Suprapubic skin (tissue), 4 donors: ENCODE data around the gene THSD7A. TPM values are rescaled to one million over a fixed set of nuclear protein-coding genes. Genes with fewer than 3 reads are reported as not detected.

Source experiments
- DNase-seq, 2 donors: peaks; one replicate each; pipeline ENCODE4 v3.0.0-alpha.2; 2019; ENCODE audit warnings: low spot score in 2 of 2
- H3K27ac ChIP-seq: fragments of 200-600 bp; sonication (generic); one replicate; pipeline ENCODE4 v1.5.1; 2019
- H3K27me3 ChIP-seq: fragments of 200-600 bp; sonication (generic); one replicate; pipeline ENCODE4 v1.5.1; 2019
- H3K36me3 ChIP-seq: fragments of 200-600 bp; sonication (generic); one replicate; pipeline ENCODE4 v1.5.1; 2019
- H3K4me1 ChIP-seq: fragments of 200-600 bp; sonication (generic); one replicate; pipeline ENCODE4 v1.5.1; 2019
- H3K4me3 ChIP-seq: fragments of 200-600 bp; sonication (generic); one replicate; pipeline ENCODE4 v1.5.1; 2019; ENCODE audit warnings: mild to moderate bottlenecking
- H3K9me3 ChIP-seq: fragments of 200-600 bp; sonication (generic); one replicate; pipeline ENCODE4 v1.5.1; 2019
- CTCF ChIP-seq, 2 donors: fragments of 200-600 bp in 1 of 2; fragments of 450-650 bp in 1 of 2; sonication (generic) in 1 of 2; IDR thresholded peaks; one replicate each; pipeline ENCODE4 v1.5.1; 2016 to 2019; ENCODE audit warnings: antibody characterized with exemption in 2 of 2, mild to moderate bottlenecking in 1 of 2, moderate library complexity in 1 of 2
- EP300 ChIP-seq: sonication (generic); formaldehyde crosslinking; IDR thresholded peaks from one replicate; pipeline ENCODE4 v1.6.1; 2017; ENCODE audit warnings: antibody characterized with exemption
- POLR2A ChIP-seq, 2 donors: fragments of 450-650 bp; IDR thresholded peaks; one replicate each; pipeline ENCODE4 v1.6.1; 2017; ENCODE audit warnings: antibody characterized with exemption in 2 of 2, mild to moderate bottlenecking in 2 of 2, moderate library complexity in 2 of 2
- POLR2AphosphoS5 ChIP-seq, 3 donors: sonication (generic); formaldehyde crosslinking; IDR thresholded peaks; one replicate each; pipeline ENCODE4 v1.6.1; 2017; ENCODE audit warnings: antibody characterized with exemption in 3 of 3
- WGBS: methylation state at CpG from one replicate; pipeline ENCODE4 v1.1.5; 2018; 5-methylcytosine and 5-hydroxymethylcytosine counted together
- total RNA-seq, 4 donors: library from RNA; depleted of rRNA; stranded (reverse); fragments of >200 nt; gene quantifications; one replicate each; pipeline ENCODE4 v1.1.0, GENCODE V29; 2016

The THSD7A gene
- total RNA-seq, 4 donors from 2014 or later, result 0.42 to 5.4 (median 1.2) TPM

- no peak overlapping the region for H3K4me3 ChIP-seq
- 83% methylated on average over 4 of the region's 4 CpGs for WGBS
- H3K27me3 ChIP-seq, result no peaks in the 10 kb centered on the region
- TF ChIP-seq CTCF (IDR thresholded peaks at IDR 0.05) (no peak), POLR2A (IDR thresholded peaks at IDR 0.05) (no peak)
- H3K36me3 ChIP-seq, result no peaks in the 10 kb centered on the region
- no peaks in the 10 kb centered on the region for H3K4me1 ChIP-seq
- DNase-seq, result no peak
- no peaks in the 10 kb centered on the region for H3K9me3 ChIP-seq
- H3K27ac ChIP-seq, result no peak overlapping the region
Observed at GRCh38 chr7:11589251-11589650, 242.7 kb downstream of the THSD7A start.

GRCh38 chr7:11587814-11588213, 244.2 kb downstream of the THSD7A start:
- DNase-seq, result no peak
- no peak overlapping the region for H3K4me3 ChIP-seq
- no peaks in the 10 kb centered on the region for H3K36me3 ChIP-seq
- no peak overlapping the region for H3K27ac ChIP-seq
- TF ChIP-seq EP300, result no peak
- no peak for TF ChIP-seq POLR2A (IDR thresholded peaks at IDR 0.05)
- TF ChIP-seq CTCF (IDR thresholded peaks at IDR 0.05), result no peak
- no peak for TF ChIP-seq POLR2AphosphoS5 (IDR thresholded peaks at IDR 0.05)
- no peaks in the 10 kb centered on the region for H3K4me1 ChIP-seq
- no peaks in the 10 kb centered on the region for H3K27me3 ChIP-seq
- WGBS, result 68% methylated on average over 1 of the region's 1 CpG
- no peaks in the 10 kb centered on the region for H3K9me3 ChIP-seq

GRCh38 chr7:11587048-11587447, 244.9 kb downstream of the THSD7A start:
- no peaks in the 10 kb centered on the region for H3K27me3 ChIP-seq
- WGBS, result 74% methylated on average over 2 of the region's 2 CpGs
- no peak for DNase-seq
- H3K9me3 ChIP-seq, result no peaks in the 10 kb centered on the region
- H3K4me3 ChIP-seq, result no peak overlapping the region
- no peaks in the 10 kb centered on the region for H3K36me3 ChIP-seq
- no peaks in the 10 kb centered on the region for H3K4me1 ChIP-seq
- H3K27ac ChIP-seq, result no peak overlapping the region
- TF ChIP-seq POLR2AphosphoS5 (IDR thresholded peaks at IDR 0.05), result no peak
- no peak for TF ChIP-seq EP300
- TF ChIP-seq POLR2A (IDR thresholded peaks at IDR 0.05), result no peak
- TF ChIP-seq CTCF (IDR thresholded peaks at IDR 0.05), result no peak

GRCh38 chr7:11584406-11585031, 247.5 kb downstream of the THSD7A start:
- Histone ChIP-seq H3K4me1 (no peaks in the 10 kb centered on the region), H3K27ac (no peak overlapping the region), H3K9me3 (no peaks in the 10 kb centered on the region), H3K27me3 (no peaks in the 10 kb centered on the region), H3K36me3 (no peaks in the 10 kb centered on the region), H3K4me3 (no peak overlapping the region)
- DNase-seq, result no peak
- WGBS, result 8% methylated on average over 2 of the region's 2 CpGs
- TF ChIP-seq POLR2AphosphoS5 (IDR thresholded peaks at IDR 0.05) (no peak), CTCF (IDR thresholded peaks at IDR 0.05) (no peak), POLR2A (IDR thresholded peaks at IDR 0.05) (no peak), EP300 (no peak)

GRCh38 chr7:11579141-11579540, 252.9 kb downstream of the THSD7A start:
- Histone ChIP-seq H3K27ac (no peak overlapping the region), H3K9me3 (no peaks in the 10 kb centered on the region), H3K4me3 (no peak overlapping the region), H3K4me1 (no peaks in the 10 kb centered on the region), H3K36me3 (no peaks in the 10 kb centered on the region), H3K27me3 (no peaks in the 10 kb centered on the region)
- no peak for DNase-seq
- TF ChIP-seq POLR2AphosphoS5 (IDR thresholded peaks at IDR 0.05) (no peak), POLR2A (IDR thresholded peaks at IDR 0.05) (no peak), EP300 (no peak), CTCF (IDR thresholded peaks at IDR 0.05) (no peak)
- WGBS, result 81% methylated on average over 4 of the region's 4 CpGs
